Measurements from ENCODE around the gene CNOT1.
A peak's percentile ranks its signal among the peaks of the same experiment; 100 is the strongest.
"Not testable (repeated sequence)": the region's sequence is repeated elsewhere in the genome, so short reads cannot be mapped to it uniquely, and the experiment has no call there.

Gene CNOT1

GRCh38 chr16:58501242-58502131 is 128.1 kb downstream of the CNOT1 start:
- DNase-seq: peak; percentile 83

- peak; percentile 43 for DNase-seq
These were observed 129.0 kb downstream of the CNOT1 start for GRCh38 chr16:58500430-58501241.

- peak; percentile 90 for DNase-seq
These were observed 129.8 kb downstream of the CNOT1 start, which contains the start of gene NDRG4 for GRCh38 chr16:58499615-58500351. TSS of gene NDRG4 (plus strand) at chr16:58500143. CDS start at chr16:58500249, 106 bp downstream.

GRCh38 chr16:58499092-58499511 is 130.5 kb downstream of the CNOT1 start:
- DNase-seq: no peak

GRCh38 chr16:58498341-58499091 is 131.1 kb downstream of the CNOT1 start:
- no peak for DNase-seq

GRCh38 chr16:58497935-58498334 is 131.7 kb downstream of the CNOT1 start:
- DNase-seq: no peak

GRCh38 chr16:58497468-58497867 is 132.2 kb downstream of the CNOT1 start:
- no peak for DNase-seq

- DNase-seq: no peak
These were observed 133.9 kb downstream of the CNOT1 start for GRCh38 chr16:58495521-58496331.

GRCh38 chr16:58494981-58495520 is 134.6 kb downstream of the CNOT1 start:
- DNase-seq: peak; percentile 93

GRCh38 chr16:58493756-58494431 is 135.7 kb downstream of the CNOT1 start:
- DNase-seq: no peak

GRCh38 chr16:58492735-58493134 is 136.9 kb downstream of the CNOT1 start:
- peak; percentile 26 for DNase-seq

- peak; percentile 38 for DNase-seq
These were observed 137.6 kb downstream of the CNOT1 start for GRCh38 chr16:58492066-58492465.

- DNase-seq: not testable (repeated sequence)
These were observed 139.1 kb downstream of the CNOT1 start for GRCh38 chr16:58490539-58490938.

- no peak for DNase-seq
These were observed 139.6 kb downstream of the CNOT1 start for GRCh38 chr16:58490065-58490464.

- no peak for DNase-seq
These were observed 141.1 kb downstream of the CNOT1 start for GRCh38 chr16:58488531-58488930.

- DNase-seq: peak; percentile 82
These were observed 141.9 kb downstream of the CNOT1 start for GRCh38 chr16:58487566-58488351.

- DNase-seq: no peak
These were observed 144.3 kb downstream of the CNOT1 start for GRCh38 chr16:58485184-58485887.

- no peak for DNase-seq
These were observed 147.7 kb downstream of the CNOT1 start for GRCh38 chr16:58481931-58482330.

Data from NCI-H69 (cell line).